GM19351 (cell line): ENCODE data around the gene ENTREP3.

Experiments
- ATAC-seq: cut with Tn5 transposase; IDR thresholded peaks from one replicate; pipeline ENCODE4 v1.9.1; 2021; ENCODE audit warnings: mild to moderate bottlenecking, moderate library complexity; ENCODE audit not compliant: unreplicated experiment

ENTREP3 gene

GRCh38 chr1:155278689-155279160 lies 23.4 kb upstream of the ENTREP3 start:
- no peak for ATAC-seq

- no peak for ATAC-seq
Observed at GRCh38 chr1:155277902-155278688, 22.8 kb upstream of the ENTREP3 start.

- peak; percentile 58 for ATAC-seq
Observed at GRCh38 chr1:155277070-155277901, 22.0 kb upstream of the ENTREP3 start, which contains the start of gene HCN3. Gene HCN3, plus strand, starts transcription at chr1:155277463. Its CDS starts 128 bp downstream, at chr1:155277591.

- peak; percentile 73 for ATAC-seq
Observed at GRCh38 chr1:155273343-155274245, 18.3 kb upstream of the ENTREP3 start, which contains the start of gene CLK2. Gene CLK2, minus strand, starts transcription at chr1:155273504. Its CDS starts 2,527 bp downstream, at chr1:155270977.

- peak; percentile 29 for ATAC-seq
Observed at GRCh38 chr1:155272466-155273342, 17.4 kb upstream of the ENTREP3 start.

GRCh38 chr1:155269381-155269780 lies 14.1 kb upstream of the ENTREP3 start:
- ATAC-seq: no peak

- no peak for ATAC-seq
Observed at GRCh38 chr1:155268630-155269029, 13.3 kb upstream of the ENTREP3 start.

- no peak for ATAC-seq
Observed at GRCh38 chr1:155267373-155267772, 12.1 kb upstream of the ENTREP3 start.

GRCh38 chr1:155266553-155266952 lies 11.3 kb upstream of the ENTREP3 start:
- ATAC-seq: no peak

- no peak for ATAC-seq
Observed at GRCh38 chr1:155263067-155263466, 7.8 kb upstream of the ENTREP3 start.

- ATAC-seq: peak; percentile 92
Observed at GRCh38 chr1:155261852-155262673, 6.8 kb upstream of the ENTREP3 start, which contains the start of gene SCAMP3. Gene SCAMP3, minus strand, starts transcription at chr1:155262360. Its CDS starts 209 bp downstream, at chr1:155262151.

- ATAC-seq: no peak
Observed at GRCh38 chr1:155261493-155261851, 6.2 kb upstream of the ENTREP3 start.

GRCh38 chr1:155260276-155260675 lies 5.0 kb upstream of the ENTREP3 start:
- ATAC-seq: no peak

GRCh38 chr1:155256058-155256852 lies 972 bp upstream of the ENTREP3 start:
- no peak for ATAC-seq

GRCh38 chr1:155254714-155255242 lies 505 bp downstream of the ENTREP3 start:
- no peak for ATAC-seq

GRCh38 chr1:155254228-155254713 lies 1.0 kb downstream of the ENTREP3 start:
- no peak for ATAC-seq

- no peak for ATAC-seq
Observed at GRCh38 chr1:155253797-155254196, 1.5 kb downstream of the ENTREP3 start.
